ENCODE measurements around the gene ACMSD. TPM values are rescaled to one million over a fixed set of nuclear protein-coding genes. Genes with fewer than 3 reads are reported as not detected.

The ACMSD gene
- total RNA-seq, 1 donor from 2014 or later: not detected

- FAIRE-seq: no peak
- no peak for TF ChIP-seq CTCF (IDR thresholded peaks at IDR 0.05; ENCODE audit: insufficient read depth, low read length, severe bottlenecking)
- no peak overlapping the region for H3K4me3 ChIP-seq (ENCODE audit: low read depth, low read length)
- peak; percentile 42 for DNase-seq (ENCODE audit: low read depth)
- no peaks in the 10 kb centered on the region for H3K27me3 ChIP-seq (ENCODE audit: control insufficient read depth, insufficient read depth, low read length)
- no peaks in the 10 kb centered on the region for H3K36me3 ChIP-seq (ENCODE audit: control insufficient read depth, insufficient read depth, low read length)
These were observed 94.6 kb downstream of the ACMSD start for GRCh38 chr2:134932864-134933526.

- TF ChIP-seq CTCF (IDR thresholded peaks at IDR 0.05; ENCODE audit: insufficient read depth, low read length, severe bottlenecking): no peak
- FAIRE-seq: no peak
- Histone ChIP-seq H3K4me3 (ENCODE audit: low read depth, low read length) (no peak overlapping the region), H3K36me3 (ENCODE audit: control insufficient read depth, insufficient read depth, low read length) (no peaks in the 10 kb centered on the region), H3K27me3 (ENCODE audit: control insufficient read depth, insufficient read depth, low read length) (no peaks in the 10 kb centered on the region)
- DNase-seq (ENCODE audit: low read depth): no peak
These were observed 95.3 kb downstream of the ACMSD start for GRCh38 chr2:134933732-134934131.

GRCh38 chr2:134934150-134934549 lies 95.7 kb downstream of the ACMSD start:
- no peak for TF ChIP-seq CTCF (IDR thresholded peaks at IDR 0.05; ENCODE audit: insufficient read depth, low read length, severe bottlenecking)
- Histone ChIP-seq H3K4me3 (ENCODE audit: low read depth, low read length) (no peak overlapping the region), H3K36me3 (ENCODE audit: control insufficient read depth, insufficient read depth, low read length) (no peaks in the 10 kb centered on the region), H3K27me3 (ENCODE audit: control insufficient read depth, insufficient read depth, low read length) (no peaks in the 10 kb centered on the region)
- FAIRE-seq (no peak), DNase-seq (ENCODE audit: low read depth) (no peak)

GRCh38 chr2:134934641-134935040 lies 96.2 kb downstream of the ACMSD start:
- Histone ChIP-seq H3K36me3 (ENCODE audit: control insufficient read depth, insufficient read depth, low read length) (peaks cover 1% of the 10 kb centered on the region), H3K27me3 (ENCODE audit: control insufficient read depth, insufficient read depth, low read length) (no peaks in the 10 kb centered on the region), H3K4me3 (ENCODE audit: low read depth, low read length) (no peak overlapping the region)
- DNase-seq (ENCODE audit: low read depth): peak; percentile 25
- no peak for TF ChIP-seq CTCF (IDR thresholded peaks at IDR 0.05; ENCODE audit: insufficient read depth, low read length, severe bottlenecking)
- FAIRE-seq: no peak

GRCh38 chr2:134936691-134937090 lies 98.3 kb downstream of the ACMSD start:
- no peak for TF ChIP-seq CTCF (IDR thresholded peaks at IDR 0.05; ENCODE audit: insufficient read depth, low read length, severe bottlenecking)
- H3K4me3 ChIP-seq (ENCODE audit: low read depth, low read length): no peak overlapping the region
- FAIRE-seq (no peak), DNase-seq (ENCODE audit: low read depth) (no peak)
- H3K36me3 ChIP-seq (ENCODE audit: control insufficient read depth, insufficient read depth, low read length): peaks cover 7% of the 10 kb centered on the region
- no peaks in the 10 kb centered on the region for H3K27me3 ChIP-seq (ENCODE audit: control insufficient read depth, insufficient read depth, low read length)

GRCh38 chr2:134943540-134943939 lies 105.1 kb downstream of the ACMSD start:
- H3K36me3 ChIP-seq (ENCODE audit: control insufficient read depth, insufficient read depth, low read length): peaks cover 7% of the 10 kb centered on the region
- no peak for TF ChIP-seq CTCF (IDR thresholded peaks at IDR 0.05; ENCODE audit: insufficient read depth, low read length, severe bottlenecking)
- no peak overlapping the region for H3K4me3 ChIP-seq (ENCODE audit: low read depth, low read length)
- FAIRE-seq: no peak
- H3K27me3 ChIP-seq (ENCODE audit: control insufficient read depth, insufficient read depth, low read length): no peaks in the 10 kb centered on the region
- DNase-seq (ENCODE audit: low read depth): no peak
